Measurements from ENCODE around the gene CAPZB. TPM values are rescaled to one million over a fixed set of nuclear protein-coding genes. Genes with fewer than 3 reads are reported as not detected.

CAPZB gene
- total and polyA plus RNA-seq, 2 of the 4 experiments (the other 2 are of a cell fraction) = 216 to 304 TPM

GRCh38 chr1:19310061-19310460 lies 175.3 kb downstream of the CAPZB start:
- no TSS peak for BruUV-seq (replicated peaks)
- intact Hi-C loops (cut with micrococcal nuclease) = loop anchor here (5.0 kb wide), 1 partner anchor 58 kb away; the partner anchor contains the start of genes EMC1 and MRTO4
- WGBS, 2 experiments (ENCODE audit: extremely low coverage in 2 of 2, insufficient read length in 1 of 2) = no CpG with 5 or more reads among the region's 7 CpGs

More at GRCh38 chr1:19310061-19310460, 175.3 kb downstream of the CAPZB start:
- Histone ChIP-seq H4K91ac (ENCODE audit: insufficient read depth, low read depth, low read length) (no peak overlapping the region), H3K9ac (ENCODE audit: low read depth, low read length) (no peak overlapping the region), H3K23ac (ENCODE audit: low read depth, low read length) (no peak overlapping the region), H4K20me1 (ENCODE audit: insufficient read depth, low read length) (peaks cover 21% of the 10 kb centered on the region), H3K4me1 (ENCODE audit: control insufficient read depth, insufficient read depth, low read length) (peaks cover 18% of the 10 kb centered on the region), H3K79me1 (ENCODE audit: low read depth in 1 of 2, low read length in 2 of 2) (peaks cover 18 to 60% of the 10 kb centered on the region in 2 experiments), H2BK20ac (ENCODE audit: low read depth, low read length) (no peak overlapping the region), H3K14ac (replicated peaks; ENCODE audit: low read depth, low read length) (no peak overlapping the region), H2BK5ac (ENCODE audit: low read depth, low read length, poor library complexity, severe bottlenecking) (no peak overlapping the region), H2AK9ac (replicated peaks; ENCODE audit: low read depth, low read length, poor library complexity) (no peak overlapping the region), H2BK15ac (ENCODE audit: low read depth, low read length) (no peak overlapping the region), H3K27me3 (ENCODE audit: control insufficient read depth, insufficient read depth, low read length) (no peaks in the 10 kb centered on the region), H3K4me3 (ENCODE audit: insufficient read depth, low read depth, low read length) (no peak overlapping the region), H3K9me3 (ENCODE audit: control insufficient read depth, insufficient read depth, low read length) (no peaks in the 10 kb centered on the region), H2BK120ac (ENCODE audit: low read depth, low read length) (no peak overlapping the region), H4K8ac (ENCODE audit: low read depth in 2 of 2, low read length in 2 of 2) (no peak overlapping the region), H3K18ac (ENCODE audit: low read depth, low read length) (no peak overlapping the region), H4K5ac (ENCODE audit: low read depth, low read length) (no peak overlapping the region), H3K27ac (ENCODE audit: insufficient read depth, low read length) (no peak overlapping the region), H2AK5ac (ENCODE audit: low read depth, low read length) (no peak overlapping the region), H3K36me3 (ENCODE audit: control insufficient read depth, insufficient read depth, low read length) (peaks cover 30% of the 10 kb centered on the region), H3K56ac (ENCODE audit: extremely low read depth, insufficient read depth, low read length) (no peak overlapping the region), H3K4ac (ENCODE audit: low read depth, low read length) (no peak overlapping the region), H3K4me2 (ENCODE audit: low read depth, low read length) (no peak overlapping the region), H3K9me1 (ENCODE audit: insufficient read depth, low read length) (peaks cover 26% of the 10 kb centered on the region), H2AFZ (replicated peaks; ENCODE audit: low read length, poor library complexity) (no peak overlapping the region)
- in situ Hi-C loops (cut with MboI; ENCODE audit: low sequenced_read_pairs) = no loop called here
- ChIA-PET CTCF (no interaction called here), POLR2A (ENCODE audit: unreplicated experiment) (no interaction called here)
- ATAC-seq (ENCODE audit: low read depth) = no peak
- dilution Hi-C loops (cut with HindIII; ENCODE audit: low sequenced_read_pairs, unreplicated experiment) = no loop called here
- no peak for DNase-seq
- no peak for TF ChIP-seq CHD1 (IDR thresholded peaks at IDR 0.05; ENCODE audit: low read depth, low read length)
- TF ChIP-seq MAFK (IDR thresholded peaks at IDR 0.05; ENCODE audit: low read depth, low read length) = no peak
- TF ChIP-seq MAZ (IDR thresholded peaks at IDR 0.05; ENCODE audit: borderline replicate concordance, low read depth, low read length) = no peak
- TF ChIP-seq USF2 (IDR thresholded peaks at IDR 0.05; ENCODE audit: low read depth, low read length) = no peak
- TF ChIP-seq CTCF (conservative IDR thresholded peaks at IDR 0.05; ENCODE audit: low read depth, low read length) = no peak
- TF ChIP-seq CEBPB (IDR thresholded peaks at IDR 0.05; ENCODE audit: low read depth, low read length) = no peak
- no peak for TF ChIP-seq MXI1 (IDR thresholded peaks at IDR 0.05; ENCODE audit: borderline replicate concordance, low read depth, low read length)
- no peak for TF ChIP-seq RAD21 (IDR thresholded peaks at IDR 0.05; ENCODE audit: low read length)
- no peak for TF ChIP-seq NFE2L2 (IDR thresholded peaks at IDR 0.05; ENCODE audit: low read depth, low read length)
- no peak for TF ChIP-seq RCOR1 (IDR thresholded peaks at IDR 0.05; ENCODE audit: insufficient replicate concordance, low read length)
- TF ChIP-seq SMC3 (IDR thresholded peaks at IDR 0.05; ENCODE audit: low read depth, low read length) = no peak
- TF ChIP-seq RFX5 (IDR thresholded peaks at IDR 0.05; ENCODE audit: low read depth, low read length) = no peak
- TF ChIP-seq BHLHE40 (IDR thresholded peaks at IDR 0.05; ENCODE audit: low read depth, low read length) = no peak
- no peak for TF ChIP-seq FOS (IDR thresholded peaks at IDR 0.05; ENCODE audit: low read depth, low read length)
- TF ChIP-seq POLR2A (IDR thresholded peaks at IDR 0.05; ENCODE audit: low read depth, low read length) = no peak
